ENCODE results near the gene ACTG1.
A peak's percentile ranks its signal among the peaks of the same experiment; 100 is the strongest.

- no peak for TF ChIP-seq SRSF7 (optimal IDR thresholded peaks at IDR 0.05; ENCODE audit: low read depth, low read length)
- TF ChIP-seq NR3C1 (CRISPR knock-in tag; IDR thresholded peaks at IDR 0.05): peak; percentile 34; the same call in 1 of the 2 replicates
Measured at GRCh38 chr17:81487487-81488275, 24.9 kb downstream of the ACTG1 start.

All from K562 (cell line).